ENCODE results near the gene PCP4. TPM values are rescaled to one million over a fixed set of nuclear protein-coding genes. Genes with fewer than 3 reads are reported as not detected.

The PCP4 gene
- not detected in 5 replicates for total RNA-seq (2022; extraction: Qiagen RNA extraction; ENCODE audit: low read depth)

GRCh38 chr21:39867198-39867650 is at the start of gene PCP4:
Gene PCP4 (plus strand): TSS chr21:39867438. CDS start chr21:39867502, 64 bp downstream.

Other genes starting within 250 kb of the PCP4 start
- gene IGSF5, start 122.3 kb upstream of the PCP4 start, total RNA-seq (2022; extraction: Qiagen RNA extraction; ENCODE audit: low read depth), result not detected in 5 replicates